GM11168 (cell line): ENCODE data around the gene TAGAP.
"Not testable (repeated sequence)": the region's sequence is repeated elsewhere in the genome, so short reads cannot be mapped to it uniquely, and the experiment has no call there.

Experiments
- in situ Hi-C: fragments of 300-500 bp; cut with MboI; formaldehyde crosslinking; loops from one replicate; pipeline ENCODE4 v1.12.0; 2022; ENCODE audit warnings: low sequenced_read_pairs; ENCODE audit not compliant: unreplicated experiment

The TAGAP gene

DNA sequence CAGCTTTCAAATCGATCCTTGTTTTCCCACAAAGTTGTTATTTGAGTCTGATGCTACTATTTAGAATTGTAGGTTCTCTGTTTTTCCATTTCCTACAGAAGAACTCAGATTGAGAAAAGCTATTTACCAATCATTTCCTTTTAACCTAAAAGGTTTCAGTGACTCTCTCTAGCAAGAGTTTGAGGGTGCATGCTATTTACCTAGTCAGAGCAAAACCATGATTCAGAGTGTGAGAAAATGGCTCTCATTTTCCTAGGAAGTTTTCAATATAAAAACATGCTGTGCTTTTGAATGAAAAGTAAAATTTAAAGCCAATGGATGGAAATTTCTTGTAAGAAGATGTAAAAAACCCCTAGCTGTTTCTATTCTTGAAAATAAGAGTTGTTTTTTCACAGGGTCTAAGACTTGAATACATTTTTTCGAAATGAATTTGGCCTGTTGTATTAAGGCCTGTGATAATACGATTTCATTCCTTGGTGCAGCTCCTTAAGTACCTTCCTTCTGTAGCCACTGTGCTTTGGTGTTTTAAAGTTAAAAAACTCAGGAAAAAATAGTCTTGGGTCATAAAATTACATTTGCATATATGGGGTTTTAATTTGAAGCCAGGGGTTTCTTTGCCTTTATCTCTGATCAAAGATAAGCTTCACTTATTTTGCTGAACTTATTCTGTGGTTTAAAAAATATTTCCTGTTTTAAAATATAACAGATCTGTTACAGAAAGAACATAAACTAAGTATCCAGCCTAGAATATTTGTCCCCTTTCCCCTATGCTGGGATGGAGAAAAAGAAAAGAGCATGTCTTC lies 26.8 kb downstream of the TAGAP start:
- in situ Hi-C loops: no loop called here

DNA sequence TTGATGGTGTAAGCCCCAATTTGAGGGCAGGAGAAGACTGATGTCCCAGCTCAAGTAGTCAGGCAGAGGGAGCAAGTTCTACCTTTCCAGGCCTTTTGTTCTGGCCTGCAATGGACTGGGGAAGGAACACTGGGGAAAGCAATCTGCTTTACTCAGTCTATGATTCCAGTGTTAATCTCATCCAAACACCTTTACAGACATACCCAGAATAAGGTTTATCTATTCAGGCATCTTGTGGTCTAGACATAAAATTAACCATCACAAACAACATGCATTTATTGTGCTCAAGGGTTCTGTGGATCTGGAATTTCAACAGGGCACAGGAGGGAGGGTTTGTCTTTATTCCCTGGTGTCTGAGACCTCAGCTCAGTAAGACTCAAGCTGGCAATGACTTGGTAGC lies 30.4 kb downstream of the TAGAP start:
- in situ Hi-C loops: no loop called here

DNA sequence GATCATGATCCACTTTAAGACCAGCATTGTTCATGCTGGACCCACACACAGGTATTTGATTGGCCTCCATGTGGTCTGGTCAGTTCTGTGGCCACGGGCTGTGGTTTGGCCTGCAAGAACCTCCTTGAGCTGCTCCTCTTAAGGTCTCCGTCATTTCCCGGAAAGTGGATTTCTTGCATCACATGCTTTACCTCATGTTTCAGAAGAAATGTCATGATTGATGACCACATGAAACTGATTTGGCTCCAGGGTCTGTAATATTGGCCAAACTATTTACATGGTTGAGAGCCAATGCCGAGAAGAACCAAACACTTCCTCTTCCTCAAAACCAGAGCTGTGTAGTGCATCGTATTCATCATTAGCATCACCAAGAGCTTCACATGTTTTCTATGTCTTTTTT lies 31.6 kb downstream of the TAGAP start:
- in situ Hi-C loops: no loop called here

DNA sequence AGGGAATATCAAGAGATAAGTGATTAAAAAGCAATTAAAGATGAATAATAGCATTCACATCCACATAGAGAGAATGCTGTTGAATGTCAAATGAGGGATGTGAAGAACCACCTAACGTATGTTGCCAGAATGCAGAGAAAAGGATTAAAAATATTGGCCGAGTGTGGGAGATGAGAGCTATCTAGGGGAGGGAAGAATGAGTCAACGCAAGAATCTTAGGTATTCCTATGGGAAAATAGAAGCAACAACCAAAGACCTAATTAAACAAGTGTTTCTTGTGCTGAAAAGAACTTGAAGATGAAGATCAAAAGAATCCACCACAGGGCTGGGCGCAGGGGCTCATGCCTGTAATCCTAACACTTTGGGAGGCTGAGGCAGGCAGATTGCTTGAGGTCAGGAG lies 32.6 kb downstream of the TAGAP start:
- in situ Hi-C loops: no loop called here

- in situ Hi-C loops: not testable (repeated sequence)
Observed at GRCh38 chr6:159010037-159010612, 34.7 kb downstream of the TAGAP start.

GRCh38 chr6:159008656-159009288 lies 36.0 kb downstream of the TAGAP start:
- in situ Hi-C loops: loop anchor here (10.0 kb wide), 2 partner anchors 96 to 126 kb away; no protein-coding TSS in a partner anchor

DNA sequence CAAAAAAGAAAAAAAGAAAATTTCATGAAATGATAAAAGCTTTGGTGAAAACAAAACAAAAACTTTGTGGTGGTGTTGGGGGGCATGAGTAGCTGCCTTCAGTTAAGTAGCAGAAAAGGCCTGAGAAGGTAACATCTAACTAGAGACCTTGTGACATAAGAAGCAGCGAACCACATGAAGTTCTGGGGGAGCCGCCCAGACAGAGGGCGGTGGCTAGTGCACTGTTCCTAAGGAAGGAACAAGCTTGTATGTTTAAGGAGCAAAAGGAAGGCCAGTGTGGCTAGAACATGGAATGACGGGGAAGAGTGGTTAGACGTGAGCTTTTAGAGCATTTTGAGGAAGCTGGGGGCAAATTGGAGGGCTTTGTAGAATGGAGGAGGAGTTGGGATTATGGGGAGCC lies 37.3 kb downstream of the TAGAP start:
- in situ Hi-C loops: loop anchor here (10.0 kb wide), 2 partner anchors 97 to 127 kb away; no protein-coding TSS in a partner anchor

GRCh38 chr6:159005436-159005835 lies 39.4 kb downstream of the TAGAP start:
- in situ Hi-C loops: loop anchor here (10.0 kb wide), 2 partner anchors 99 to 129 kb away; no protein-coding TSS in a partner anchor

DNA sequence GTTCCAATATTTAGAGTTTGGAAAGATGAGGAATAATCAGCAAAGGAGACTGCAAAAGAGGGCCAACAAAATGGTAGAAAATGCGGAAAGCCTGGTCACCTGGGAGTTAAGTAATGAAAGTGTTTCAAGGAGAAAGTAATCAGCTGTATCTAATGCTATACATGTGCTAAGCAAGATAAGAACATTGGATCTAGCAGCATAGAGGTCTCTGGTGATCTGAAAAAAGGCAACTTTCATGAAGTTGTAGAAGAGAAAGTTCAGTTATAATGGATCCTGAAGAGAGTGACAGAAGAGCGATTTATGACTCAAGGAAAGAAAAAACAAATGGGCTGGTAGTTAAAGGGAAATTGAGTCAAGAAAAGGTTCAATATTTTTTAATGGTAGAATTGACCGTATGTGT lies 40.2 kb downstream of the TAGAP start:
- in situ Hi-C loops: loop anchor here (10.0 kb wide), 2 partner anchors 100 to 130 kb away; no protein-coding TSS in a partner anchor

- in situ Hi-C loops: loop anchor here (10.0 kb wide), 2 partner anchors 102 to 132 kb away; no protein-coding TSS in a partner anchor
Observed at GRCh38 chr6:159002432-159003155, 42.2 kb downstream of the TAGAP start.

DNA sequence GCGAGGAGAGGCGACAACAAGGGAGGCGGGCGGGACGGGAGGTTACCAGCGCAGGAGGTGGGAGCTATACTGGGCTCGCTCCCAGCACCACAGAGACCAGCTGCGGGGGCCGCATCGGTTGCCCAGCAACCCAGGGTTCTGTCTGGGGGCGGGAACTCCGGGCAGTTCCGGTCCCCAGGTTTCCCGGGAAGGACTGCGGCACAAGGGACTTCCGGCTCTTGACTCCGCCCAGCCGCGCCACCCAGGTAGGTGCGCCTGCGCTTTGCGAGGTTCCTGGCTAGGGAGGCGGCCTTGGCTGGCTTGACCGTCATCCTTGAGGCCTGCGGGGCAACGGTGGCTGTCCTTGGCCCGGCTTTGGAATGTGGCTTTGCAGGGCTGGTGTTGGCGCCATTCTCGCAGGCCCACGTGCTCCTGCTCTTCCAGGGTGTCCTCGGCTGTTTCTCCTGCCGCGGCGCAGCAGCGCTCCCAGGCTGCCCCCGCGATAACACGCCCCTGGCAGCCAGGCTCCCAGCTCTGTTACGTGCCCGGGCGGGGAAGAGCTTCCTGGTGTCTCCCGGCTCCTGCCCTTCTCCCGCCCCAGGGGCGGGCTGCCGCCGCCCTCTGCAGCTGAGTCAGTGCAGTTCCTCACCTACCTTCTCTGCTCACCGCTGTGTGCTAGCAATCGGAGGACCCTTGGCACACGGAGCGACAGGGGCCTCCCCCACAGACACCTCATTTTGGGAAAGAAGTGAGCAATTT lies 45.0 kb downstream of the TAGAP start, which contains the start of gene RSPH3:
RSPH3 (minus strand) TSS at position 537 of the 738 bp plus-strand sequence. CDS start 652 bp downstream, outside the sequence.
- in situ Hi-C loops: loop anchor here (10.0 to 25.0 kb wide), 3 partner anchors 105 to 813 kb away; no protein-coding TSS in a partner anchor

DNA sequence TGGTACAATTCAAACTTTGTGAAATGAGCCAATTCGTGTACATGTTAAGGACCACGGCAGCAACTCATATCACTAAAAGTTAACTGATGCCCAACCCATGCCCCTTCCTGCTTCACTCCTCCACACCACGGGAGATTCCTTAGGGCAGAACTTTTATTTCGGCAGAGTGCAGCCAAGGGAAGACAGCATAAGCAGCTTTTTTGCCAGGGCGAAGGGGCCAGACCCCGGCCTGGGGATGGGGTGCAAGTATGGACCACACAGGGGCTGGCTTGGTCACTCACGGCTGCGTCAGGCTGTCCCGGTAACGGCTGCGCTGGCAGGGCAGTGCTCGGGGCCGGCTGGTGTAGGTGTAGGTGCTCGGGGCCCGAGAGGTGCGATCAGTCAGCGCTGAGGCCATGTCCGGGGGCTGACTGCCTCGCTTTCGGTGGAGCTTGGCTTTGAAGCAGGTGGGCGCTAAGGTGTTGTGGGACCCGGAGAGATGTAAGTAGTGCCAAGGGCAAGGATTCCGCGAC lies 45.6 kb downstream of the TAGAP start:
- in situ Hi-C loops: loop anchor here (25.0 kb wide), 1 partner anchor 812 kb away; no protein-coding TSS in a partner anchor

DNA sequence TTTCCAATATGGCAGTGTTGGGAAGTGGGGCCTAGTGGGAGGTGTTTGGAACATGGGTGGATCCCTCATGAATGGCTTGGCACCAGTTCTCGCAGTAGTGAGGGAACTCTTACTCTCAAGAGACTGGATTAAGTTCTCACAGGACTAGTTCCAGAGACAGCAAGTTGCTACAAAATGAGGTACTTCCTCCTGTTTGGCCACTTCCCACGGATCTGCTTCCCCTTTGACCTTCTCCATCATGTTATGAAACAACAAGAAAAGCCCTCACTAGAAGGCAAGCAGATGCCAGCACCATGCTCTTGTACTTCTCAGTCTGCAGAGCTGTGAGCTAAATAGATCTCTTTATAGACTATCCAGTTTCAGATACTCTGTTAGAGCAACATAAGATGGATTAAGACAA lies 47.9 kb downstream of the TAGAP start:
- in situ Hi-C loops: loop anchor here (25.0 kb wide), 1 partner anchor 810 kb away; no protein-coding TSS in a partner anchor

- in situ Hi-C loops: loop anchor here (25.0 kb wide), 1 partner anchor 806 kb away; no protein-coding TSS in a partner anchor
Observed at GRCh38 chr6:158993639-158994038, 51.2 kb downstream of the TAGAP start.

DNA sequence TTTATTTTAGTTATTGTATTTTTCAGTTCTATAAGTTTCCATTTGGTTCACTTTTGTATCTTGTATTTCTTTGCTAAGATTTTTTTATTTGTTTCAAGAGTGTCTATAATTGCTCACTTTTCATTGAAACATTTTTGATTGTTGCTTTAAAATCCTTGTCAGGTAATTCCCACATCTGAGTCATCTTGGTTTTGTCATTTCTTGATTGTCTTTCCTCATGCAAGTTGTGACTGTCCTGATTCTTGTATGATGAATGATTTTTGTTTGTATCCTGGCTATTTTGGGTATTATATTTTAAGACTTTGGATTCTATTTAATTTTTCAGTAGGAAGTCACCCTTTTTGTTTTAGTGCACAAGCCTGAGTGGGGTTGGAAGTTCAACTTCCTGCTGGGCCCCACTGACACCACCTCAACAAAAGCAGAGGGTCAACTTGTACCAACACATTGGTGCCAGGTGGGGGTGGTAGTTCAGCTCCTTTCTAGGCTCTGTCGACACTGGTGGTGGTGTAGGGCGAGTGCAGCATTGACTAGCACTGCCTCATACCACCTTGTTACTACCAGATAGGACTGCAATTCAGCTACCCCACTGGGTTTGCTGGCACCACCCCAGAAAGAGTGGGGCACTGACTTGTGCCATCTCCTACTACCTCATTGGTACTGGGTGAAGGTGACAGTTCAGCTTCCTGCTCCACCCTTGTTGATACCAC lies 53.6 kb downstream of the TAGAP start:
- in situ Hi-C loops: loop anchor here (25.0 kb wide), 1 partner anchor 804 kb away; no protein-coding TSS in a partner anchor

DNA sequence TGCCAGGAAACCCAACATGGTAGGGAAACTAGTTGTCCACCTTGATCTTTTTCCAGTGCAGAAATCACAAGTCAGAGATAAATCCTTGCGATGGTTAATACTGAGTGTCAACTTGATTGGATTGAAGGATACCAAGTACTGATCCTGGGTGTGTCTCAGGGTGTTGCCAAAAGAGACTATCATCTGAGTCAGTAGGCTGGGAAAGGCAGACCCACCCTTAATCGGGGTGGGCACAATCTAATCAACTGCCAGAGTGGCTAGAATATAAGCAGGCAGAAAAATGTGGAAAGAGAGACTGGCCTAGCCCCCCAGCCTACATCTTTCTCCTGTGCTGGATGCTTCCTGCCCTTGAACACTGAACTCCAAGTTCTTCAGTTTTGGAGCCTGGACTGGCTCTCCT lies 55.1 kb downstream of the TAGAP start:
- in situ Hi-C loops: loop anchor here (25.0 kb wide), 1 partner anchor 802 kb away; no protein-coding TSS in a partner anchor

- in situ Hi-C loops: loop anchor here (25.0 kb wide), 1 partner anchor 801 kb away; no protein-coding TSS in a partner anchor
Observed at GRCh38 chr6:158988477-158988876, 56.3 kb downstream of the TAGAP start.

DNA sequence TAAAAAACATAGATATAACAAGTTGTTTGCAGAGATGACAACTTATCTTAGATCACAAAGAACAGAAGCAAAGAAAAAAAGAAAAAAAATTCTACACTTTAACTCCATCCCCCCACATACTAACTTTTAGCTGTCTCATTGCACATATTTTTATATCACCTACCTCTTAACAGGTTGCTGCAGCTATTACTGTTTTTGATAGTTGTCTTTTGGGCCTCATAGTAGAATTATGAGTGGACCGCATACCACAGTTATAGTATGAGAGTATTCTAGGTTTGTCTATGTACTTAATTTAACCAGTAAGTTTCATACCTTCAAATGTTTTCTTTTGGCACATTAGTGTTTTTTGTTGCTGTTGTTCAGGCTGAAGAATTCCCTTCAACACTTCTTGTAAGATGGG lies 57.1 kb downstream of the TAGAP start:
- in situ Hi-C loops: loop anchor here (25.0 kb wide), 1 partner anchor 800 kb away; no protein-coding TSS in a partner anchor
